NCI-H2196 (cell line): Measurements from ENCODE around the gene COX15.
A peak's percentile ranks its signal among the peaks of the same experiment; 100 is the strongest.
"Not testable (repeated sequence)": the region's sequence is repeated elsewhere in the genome, so short reads cannot be mapped to it uniquely, and the experiment has no call there.

Experiments
- DNase-seq: peaks from one replicate; lab custom pipeline; 2025; ENCODE audit not compliant: unreplicated experiment; lab: John Stamatoyannopoulos, UW

COX15 gene

GRCh38 chr10:99732033-99732842 lies at the start of gene COX15, which contains the start of gene CUTC:
COX15 (minus strand) TSS chr10:99732127; CDS start chr10:99732049, 78 bp downstream.
CUTC (plus strand) TSS chr10:99732234; CDS start chr10:99732349, 115 bp downstream.
- peak; percentile 90 for DNase-seq

- no peak for DNase-seq
Measured at GRCh38 chr10:99779335-99779734, 47.4 kb upstream of the COX15 start.

- no peak for DNase-seq
Measured at GRCh38 chr10:99777918-99778714, 46.2 kb upstream of the COX15 start.

GRCh38 chr10:99775850-99776249 lies 43.9 kb upstream of the COX15 start:
- no peak for DNase-seq

GRCh38 chr10:99770408-99771045 lies 38.6 kb upstream of the COX15 start:
- DNase-seq: no peak

- no peak for DNase-seq
Measured at GRCh38 chr10:99769706-99770105, 37.8 kb upstream of the COX15 start.

GRCh38 chr10:99768556-99768955 lies 36.6 kb upstream of the COX15 start:
- no peak for DNase-seq

- DNase-seq: no peak
Measured at GRCh38 chr10:99767901-99768300, 36.0 kb upstream of the COX15 start.

- no peak for DNase-seq
Measured at GRCh38 chr10:99766302-99766681, 34.4 kb upstream of the COX15 start.

GRCh38 chr10:99765672-99766301 lies 33.9 kb upstream of the COX15 start:
- no peak for DNase-seq

- no peak for DNase-seq
Measured at GRCh38 chr10:99761365-99761764, 29.4 kb upstream of the COX15 start.

- DNase-seq: no peak
Measured at GRCh38 chr10:99760321-99760720, 28.4 kb upstream of the COX15 start.

- no peak for DNase-seq
Measured at GRCh38 chr10:99758211-99758891, 26.4 kb upstream of the COX15 start.

GRCh38 chr10:99756159-99756558 lies 24.2 kb upstream of the COX15 start:
- no peak for DNase-seq

GRCh38 chr10:99754670-99755069 lies 22.7 kb upstream of the COX15 start:
- DNase-seq: no peak

GRCh38 chr10:99750641-99751040 lies 18.7 kb upstream of the COX15 start:
- no peak for DNase-seq

- no peak for DNase-seq
Measured at GRCh38 chr10:99748823-99749451, 17.0 kb upstream of the COX15 start.

- DNase-seq: not testable (repeated sequence)
Measured at GRCh38 chr10:99746166-99746565, 14.2 kb upstream of the COX15 start.

GRCh38 chr10:99743841-99744240 lies 11.9 kb upstream of the COX15 start:
- DNase-seq: no peak

GRCh38 chr10:99742701-99743100 lies 10.8 kb upstream of the COX15 start:
- no peak for DNase-seq
